ENCODE results near the gene CNTNAP2.

- TF ChIP-seq EP300 (IDR thresholded peaks at IDR 0.05) (no peak), CTCF (IDR thresholded peaks at IDR 0.05) (no peak)
Observed at GRCh38 chr7:147563669-147564068, 1447.1 kb downstream of the CNTNAP2 start.

Measured in suprapubic skin (tissue), 3 donors.